OCI-LY7 (cell line): Measurements from ENCODE around the gene WIPF3. TPM values are rescaled to one million over a fixed set of nuclear protein-coding genes. Genes with fewer than 3 reads are reported as not detected.
A peak's percentile ranks its signal among the peaks of the same experiment; 100 is the strongest.

ENCODE experiments used
- BruUV-seq: library from RNA; stranded (reverse); fragments of 400-500 nt; replicated peaks from 2 replicates; lab custom pipeline; 2021; lab: Mats Ljungman, UMichigan
- CTCF ChIA-PET: fragments of 300-600 bp; sonication (Branson Sonifier 250); formaldehyde crosslinking; loops from one replicate; lab custom pipeline; 2022; ENCODE audit warnings: antibody characterized with exemption; ENCODE audit not compliant: unreplicated experiment; lab: Charles Lee
- POLR2A ChIA-PET: fragments of 300-600 bp; sonication (Branson Sonifier 250); formaldehyde crosslinking; loops from one replicate; lab custom pipeline; 2022; ENCODE audit warnings: antibody characterized with exemption; lab: Charles Lee
- DNase-seq: peaks from one replicate; pipeline ENCODE4 v3.0.0-alpha.2; 2015; ENCODE audit warnings: low spot score
- H2AFZ ChIP-seq: fragments of 200-600 bp; sonication (generic), shearing (Covaris generic); 2 replicates; pipeline ENCODE4 v1.6.1; 2014; ENCODE audit warnings: mild to moderate bottlenecking, antibody characterized with exemption, low read length, moderate library complexity
- H3K27ac ChIP-seq: fragments of 200-600 bp; sonication (generic); 2 replicates; pipeline ENCODE4 v1.5.1; 2014; ENCODE audit warnings: mixed run types, low read depth, mild to moderate bottlenecking, moderate library complexity, low read length, inconsistent platforms; ENCODE audit not compliant: poor library complexity, severe bottlenecking
- H3K36me3 ChIP-seq: fragments of 200-600 bp; sonication (generic); 2 replicates; pipeline ENCODE4 v1.6.1; 2014; ENCODE audit warnings: mild to moderate bottlenecking, antibody characterized with exemption, low read length, moderate library complexity, mixed read lengths; ENCODE audit not compliant: insufficient read depth
- H3K4me1 ChIP-seq: fragments of 200-600 bp; sonication (generic); 2 replicates; pipeline ENCODE4 v1.5.1; 2014; ENCODE audit warnings: mild to moderate bottlenecking, low read length; ENCODE audit not compliant: insufficient read depth, poor library complexity, severe bottlenecking
- H3K4me2 ChIP-seq: fragments of 200-600 bp; sonication (generic); 2 replicates; pipeline ENCODE4 v1.6.1; 2014; ENCODE audit warnings: mild to moderate bottlenecking, low read length
- H3K4me3 ChIP-seq: fragments of 200-600 bp; sonication (generic); 2 replicates; pipeline ENCODE4 v1.5.1; 2014; ENCODE audit warnings: mild to moderate bottlenecking, low read depth, low read length; ENCODE audit not compliant: poor library complexity, severe bottlenecking
- H3K79me2 ChIP-seq: fragments of 200-600 bp; sonication (generic); 2 replicates; pipeline ENCODE4 v1.6.1; 2016; ENCODE audit warnings: low read depth, mild to moderate bottlenecking, low read length, moderate library complexity, mixed read lengths; ENCODE audit not compliant: insufficient read depth
- H3K9me2 ChIP-seq: fragments of 200-600 bp; sonication (generic); 2 replicates; pipeline ENCODE4 v1.6.1; 2016; ENCODE audit warnings: mild to moderate bottlenecking, low read length, mixed read lengths; ENCODE audit not compliant: insufficient read depth
- H3K9me3 ChIP-seq: fragments of 200-600 bp; sonication (generic); 2 replicates; pipeline ENCODE4 v1.6.1; 2014; ENCODE audit warnings: mild to moderate bottlenecking, mixed run types, low read length, mixed read lengths
- H4K20me1 ChIP-seq: fragments of 200-600 bp; sonication (generic); 2 replicates; pipeline ENCODE4 v1.6.1; 2014; ENCODE audit warnings: mild to moderate bottlenecking, antibody characterized with exemption, low read length, moderate library complexity, mixed read lengths; ENCODE audit not compliant: insufficient read depth
- CTCF ChIP-seq: fragments of 200-600 bp; sonication (generic); conservative IDR thresholded peaks from 2 replicates; pipeline ENCODE4 v1.5.1; 2014; ENCODE audit warnings: mild to moderate bottlenecking, antibody characterized with exemption, low read length, moderate library complexity, mixed read lengths
- EZH2phosphoT487 ChIP-seq: fragments of 200-600 bp; sonication (generic); IDR thresholded peaks from 2 replicates; pipeline ENCODE4 v1.6.1; 2018; ENCODE audit warnings: low read depth, borderline replicate concordance, mild to moderate bottlenecking, mixed run types, antibody characterized with exemption, low read length, moderate library complexity, mixed read lengths
- intact Hi-C: fragments of 100-400 bp; cut with micrococcal nuclease; formaldehyde crosslinking; loops from one replicate; pipeline ENCODE4 v1.10.0; 2022; ENCODE audit not compliant: unreplicated experiment
- total RNA-seq, 2 experiments: library from RNA; depleted of rRNA in 1 of 2; stranded (reverse); fragments of >200 nt in 1 of 2; shearing (Covaris generic) in 1 of 2; gene quantifications; 2 replicates each; pipeline ENCODE4 v1.2.3, GENCODE V29; 2014 to 2022

Gene WIPF3
- total RNA-seq, 2 experiments from 2014 or later = not detected

- Histone ChIP-seq H4K20me1 (no peaks in the 10 kb centered on the region), H3K4me1 (no peaks in the 10 kb centered on the region), H3K4me2 (no peak overlapping the region), H3K27ac (no peak overlapping the region), H2AFZ (no peak overlapping the region), H3K9me2 (no peaks in the 10 kb centered on the region), H3K79me2 (no peaks in the 10 kb centered on the region), H3K9me3 (no peaks in the 10 kb centered on the region), H3K36me3 (no peaks in the 10 kb centered on the region), H3K4me3 (no peak overlapping the region)
- no peak for DNase-seq
- CTCF ChIA-PET = no interaction called here
- POLR2A ChIA-PET = no interaction called here
- BruUV-seq = no TSS peak
- intact Hi-C loops = loop anchor here (5.0 kb wide), 1 partner anchor 687 kb away; no protein-coding TSS in a partner anchor
- no peak for TF ChIP-seq EZH2phosphoT487
These were observed 69.4 kb downstream of the WIPF3 start for GRCh38 chr7:29875741-29876140.

- no TSS peak for BruUV-seq
- Histone ChIP-seq H3K27ac (no peak overlapping the region), H4K20me1 (no peaks in the 10 kb centered on the region), H3K79me2 (no peaks in the 10 kb centered on the region), H3K4me3 (no peak overlapping the region), H3K9me2 (no peaks in the 10 kb centered on the region), H2AFZ (no peak overlapping the region), H3K4me2 (no peak overlapping the region), H3K9me3 (no peaks in the 10 kb centered on the region), H3K36me3 (no peaks in the 10 kb centered on the region), H3K4me1 (no peaks in the 10 kb centered on the region)
- no peak for DNase-seq
- ChIA-PET CTCF (no interaction called here), POLR2A (interaction anchor here (0.7 kb wide), 1 partner anchor 213 kb away, joined by 3 read pairs; no protein-coding TSS in a partner anchor)
- no peak for TF ChIP-seq CTCF
- TF ChIP-seq EZH2phosphoT487 = no peak
- intact Hi-C loops = loop anchor here (5.0 kb wide), 1 partner anchor 685 kb away; no protein-coding TSS in a partner anchor
These were observed 70.9 kb downstream of the WIPF3 start for GRCh38 chr7:29877196-29877595.

- peak; percentile 55 for DNase-seq
- peak overlapping the region; percentile 59 for H2AFZ ChIP-seq
- no peak overlapping the region for H3K27ac ChIP-seq
- no peaks in the 10 kb centered on the region for H3K4me1 ChIP-seq
- ChIA-PET POLR2A (no interaction called here), CTCF (no interaction called here)
- no peaks in the 10 kb centered on the region for H3K79me2 ChIP-seq
- intact Hi-C loops = loop anchor here (1.0 to 5.0 kb wide), 3 partner anchors 43 to 684 kb away; no protein-coding TSS in a partner anchor
- no peak overlapping the region for H3K4me3 ChIP-seq
- no peaks in the 10 kb centered on the region for H3K36me3 ChIP-seq
- H3K4me2 ChIP-seq = peak overlapping the region; percentile 37; the same call in 1 of the 2 replicates
- no peaks in the 10 kb centered on the region for H3K9me2 ChIP-seq
- H3K9me3 ChIP-seq = no peaks in the 10 kb centered on the region
- BruUV-seq = no TSS peak
- no peaks in the 10 kb centered on the region for H4K20me1 ChIP-seq
- peak; percentile 91 for TF ChIP-seq CTCF
- no peak for TF ChIP-seq EZH2phosphoT487
These were observed 71.9 kb downstream of the WIPF3 start for GRCh38 chr7:29878081-29878688.
